Measurements from ENCODE around the gene RNF41. TPM values are rescaled to one million over a fixed set of nuclear protein-coding genes. Genes with fewer than 3 reads are reported as not detected.
A peak's percentile ranks its signal among the peaks of the same experiment; 100 is the strongest.

RNF41 gene
- polyA plus RNA-seq, 1 of the 3 experiments (the other 2 are of a cell fraction) = 127 TPM

GRCh38 chr12:56198836-56199235, 22.9 kb downstream of the RNF41 start (continued):
- TF ChIP-seq RCOR1 (IDR thresholded peaks at IDR 0.05; ENCODE audit: low read length) (no peak), PBX3 (IDR thresholded peaks at IDR 0.05) (peak; percentile 72), NFIC (IDR thresholded peaks at IDR 0.05; ENCODE audit: borderline replicate concordance) (no peak), TEAD4 (IDR thresholded peaks at IDR 0.05; ENCODE audit: borderline replicate concordance, insufficient read depth) (peak; percentile 57; the same call in 1 of the 2 replicates), RFX5 (IDR thresholded peaks at IDR 0.05; ENCODE audit: low read length) (no peak), USF1 (IDR thresholded peaks at IDR 0.05; ENCODE audit: borderline replicate concordance, low read depth) (no peak), RXRA (IDR thresholded peaks at IDR 0.05; ENCODE audit: borderline replicate concordance, low read depth) (no peak)

GRCh38 chr12:56197921-56198635, 23.6 kb downstream of the RNF41 start:
- peak overlapping the region in 1 of 2 experiments; percentile 77; a peak in 2 of 4 replicates for H3K27ac ChIP-seq (ENCODE audit: low read depth in 2 of 2, low read length in 1 of 2)
- 93% methylated on average over 8 of the region's 9 CpGs for WGBS (ENCODE audit: low lambda C conversion rate)

More at GRCh38 chr12:56197921-56198635, 23.6 kb downstream of the RNF41 start:
- Histone ChIP-seq H4K20me1 (ENCODE audit: insufficient read depth) (no peaks in the 10 kb centered on the region), H3K9me2 (no peaks in the 10 kb centered on the region), H3K4me2 (no peak overlapping the region; the same call in 1 of the 2 replicates), H3F3A (replicated peaks; ENCODE audit: insufficient read depth) (peaks cover 35% of the 10 kb centered on the region), H3K36me3 (replicated peaks in 1 of 2; ENCODE audit: control insufficient read depth in 1 of 2, insufficient read depth in 2 of 2, low read length in 1 of 2) (no peaks in the 10 kb centered on the region), H3K4me3 (ENCODE audit: low read depth in 2 of 2, low read length in 1 of 2) (no peak overlapping the region), H3K27me3 (ENCODE audit: insufficient read depth) (no peaks in the 10 kb centered on the region), H3K9me3 (no peaks in the 10 kb centered on the region), H3K79me2 (ENCODE audit: insufficient read depth) (no peaks in the 10 kb centered on the region), H3K4me1 (ENCODE audit: control insufficient read depth in 1 of 2, insufficient read depth in 2 of 2, low read depth in 1 of 2, low read length in 1 of 2) (peaks cover 0 to 14% of the 10 kb centered on the region in 2 experiments; a peak in 1 of 4 replicates), H3K9ac (no peak overlapping the region), H2AFZ (ENCODE audit: low read depth) (no peak overlapping the region)
- ChIA-PET POLR2A (interaction anchor here (0.7 kb wide), 1 partner anchor 100 kb away, joined by 3 read pairs; no protein-coding TSS in a partner anchor), CTCF (interaction anchor here (1.2 to 6.6 kb wide), 2 partner anchors 9 to 146 kb away, joined by 3 to 37 read pairs; partner anchors contain the start of gene SMARCC2)
- TF ChIP-seq IRF3 (IDR thresholded peaks at IDR 0.05; ENCODE audit: low read depth, low read length) (no peak), MAX (IDR thresholded peaks at IDR 0.05; ENCODE audit: low read depth) (no peak), YY1 (IDR thresholded peaks at IDR 0.05; ENCODE audit: low read depth) (no peak), PBX3 (IDR thresholded peaks at IDR 0.05) (no peak), USF2 (IDR thresholded peaks at IDR 0.05; ENCODE audit: borderline replicate concordance, low read depth, low read length) (no peak), ELF1 (IDR thresholded peaks at IDR 0.05) (no peak), CHD2 (IDR thresholded peaks at IDR 0.05; ENCODE audit: low read length, partially characterized antibody) (no peak), NFIC (IDR thresholded peaks at IDR 0.05; ENCODE audit: borderline replicate concordance) (no peak), RFX5 (IDR thresholded peaks at IDR 0.05; ENCODE audit: low read length) (no peak), JUND (IDR thresholded peaks at IDR 0.05) (no peak), TEAD4 (IDR thresholded peaks at IDR 0.05; ENCODE audit: borderline replicate concordance, insufficient read depth) (no peak), POLR2AphosphoS5 (IDR thresholded peaks at IDR 0.05; ENCODE audit: low read depth, low read length) (no peak), NRF1 (IDR thresholded peaks at IDR 0.05; ENCODE audit: low read depth, low read length) (no peak), SMC3 (IDR thresholded peaks at IDR 0.05; ENCODE audit: low read depth, low read length) (no peak), EZH2phosphoT487 (IDR thresholded peaks at IDR 0.05; ENCODE audit: borderline replicate concordance, low read depth) (no peak)
- DNase-seq = no peak
